H9 (cell line): ENCODE results near the gene STX8. TPM values are rescaled to one million over a fixed set of nuclear protein-coding genes. Genes with fewer than 3 reads are reported as not detected.

Experiments
- DNase-seq: peaks from one replicate; pipeline ENCODE4 v3.0.0-alpha.2; 2017
- H2AFZ ChIP-seq: one replicate; pipeline ENCODE4 v1.6.1; 2013; ENCODE audit warnings: mild to moderate bottlenecking, low read length, control low read depth, moderate library complexity
- H2AK5ac ChIP-seq: 2 replicates; pipeline ENCODE4 v1.6.1; 2013; ENCODE audit warnings: low read length, control low read depth, mixed read lengths; ENCODE audit not compliant: insufficient read length
- H2BK120ac ChIP-seq: one replicate; pipeline ENCODE4 v1.6.1; 2013; ENCODE audit warnings: low read depth, mild to moderate bottlenecking, low read length, control low read depth, inconsistent platforms; ENCODE audit not compliant: poor library complexity, severe bottlenecking
- H2BK12ac ChIP-seq: 2 replicates; pipeline ENCODE4 v1.6.1; 2013; ENCODE audit warnings: low read length, control low read depth, mixed read lengths, low read depth; ENCODE audit not compliant: insufficient read length
- H2BK15ac ChIP-seq: 2 replicates; pipeline ENCODE4 v1.6.1; 2013; ENCODE audit warnings: low read depth, low read length, control low read depth
- H2BK20ac ChIP-seq: one replicate; pipeline ENCODE4 v1.6.1; 2013; ENCODE audit warnings: low read depth, mild to moderate bottlenecking, low read length, control low read depth, inconsistent platforms; ENCODE audit not compliant: poor library complexity, severe bottlenecking
- H2BK5ac ChIP-seq: 2 replicates; pipeline ENCODE4 v1.6.1; 2013; ENCODE audit warnings: low read length, control low read depth, mixed read lengths; ENCODE audit not compliant: insufficient read length
- H3K14ac ChIP-seq: 2 replicates; pipeline ENCODE4 v1.6.1; 2013; ENCODE audit warnings: low read length, control low read depth; ENCODE audit not compliant: insufficient read depth
- H3K18ac ChIP-seq: 2 replicates; pipeline ENCODE4 v1.6.1; 2013; ENCODE audit warnings: low read depth, mild to moderate bottlenecking, mixed read lengths, low read length, control low read depth; ENCODE audit not compliant: insufficient read length
- H3K23ac ChIP-seq: 2 replicates; pipeline ENCODE4 v1.6.1; 2013; ENCODE audit warnings: low read length, control low read depth, mixed read lengths, low read depth; ENCODE audit not compliant: insufficient read length
- H3K23me2 ChIP-seq: 2 replicates; pipeline ENCODE4 v1.6.1; 2013; ENCODE audit warnings: low read depth, mild to moderate bottlenecking, mixed read lengths, low read length, control low read depth; ENCODE audit not compliant: insufficient read length, poor library complexity, severe bottlenecking
- H3K27ac ChIP-seq: 2 replicates; pipeline ENCODE4 v1.5.1; 2013; ENCODE audit warnings: low read length, control low read depth, mixed read lengths, low read depth; ENCODE audit not compliant: insufficient read length
- H3K27me3 ChIP-seq: 2 replicates; pipeline ENCODE4 v1.6.1; 2013; ENCODE audit warnings: low read length, control low read depth, inconsistent platforms; ENCODE audit not compliant: insufficient read depth
- H3K4ac ChIP-seq: 2 replicates; pipeline ENCODE4 v1.6.1; 2013; ENCODE audit warnings: low read depth, mild to moderate bottlenecking, control low read depth, inconsistent platforms, low read length, moderate library complexity
- H3K4me1 ChIP-seq: 2 replicates; pipeline ENCODE4 v1.6.1; 2013; ENCODE audit warnings: low read length, control low read depth, inconsistent platforms; ENCODE audit not compliant: insufficient read depth
- H3K4me2 ChIP-seq: 2 replicates; pipeline ENCODE4 v1.6.1; 2013; ENCODE audit warnings: low read length, control low read depth, mixed read lengths; ENCODE audit not compliant: insufficient read length, insufficient read depth
- H3K56ac ChIP-seq: 2 replicates; pipeline ENCODE4 v1.6.1; 2013; ENCODE audit warnings: low read depth, mild to moderate bottlenecking, mixed read lengths, low read length, control low read depth; ENCODE audit not compliant: insufficient read length
- H3K79me1 ChIP-seq: 2 replicates; pipeline ENCODE4 v1.6.1; 2013; ENCODE audit warnings: low read depth, mild to moderate bottlenecking, moderate library complexity, low read length, control low read depth, inconsistent platforms; ENCODE audit not compliant: insufficient read depth, poor library complexity, severe bottlenecking
- H3K79me2 ChIP-seq: 2 replicates; pipeline ENCODE4 v1.6.1; 2013; ENCODE audit warnings: low read length, control low read depth, inconsistent platforms; ENCODE audit not compliant: insufficient read depth
- H3K9ac ChIP-seq: 2 replicates; pipeline ENCODE4 v1.6.1; 2013; ENCODE audit warnings: low read length, control low read depth, mixed read lengths; ENCODE audit not compliant: insufficient read length; ENCODE audit errors: extremely low read depth
- H3K9me3 ChIP-seq: one replicate; pipeline ENCODE4 v1.6.1; 2013; ENCODE audit warnings: low read depth, low read length, inconsistent platforms; ENCODE audit not compliant: control insufficient read depth
- H3T11ph ChIP-seq: one replicate; pipeline ENCODE4 v1.6.1; 2013; ENCODE audit warnings: mild to moderate bottlenecking, low read length, control low read depth, inconsistent platforms
- H4K20me1 ChIP-seq: one replicate; pipeline ENCODE4 v1.6.1; 2013; ENCODE audit not compliant: control insufficient read depth, insufficient read length, insufficient read depth
- H4K5ac ChIP-seq: 2 replicates; pipeline ENCODE4 v1.6.1; 2013; ENCODE audit warnings: low read depth, mild to moderate bottlenecking, mixed read lengths, low read length, control low read depth; ENCODE audit not compliant: insufficient read length
- H4K8ac ChIP-seq: replicated peaks from 2 replicates; pipeline ENCODE4 v1.6.1; 2013; ENCODE audit warnings: low read length, control low read depth, mixed read lengths, low read depth; ENCODE audit not compliant: insufficient read length
- H4K91ac ChIP-seq: 2 replicates; pipeline ENCODE4 v1.6.1; 2013; ENCODE audit warnings: low read depth, mild to moderate bottlenecking, moderate library complexity, mixed read lengths, low read length, control low read depth; ENCODE audit not compliant: insufficient read length
- H3K27ac Mint-ChIP-seq, 3 experiments: 2 replicates in 2 of 3; 3 replicates in 1 of 3; pipeline ENCODE4 v1.8.0; 2020 to 2021; ENCODE audit warnings: mixed read lengths in 3 of 3, mild to moderate bottlenecking in 1 of 3, moderate library complexity in 1 of 3
- H3K27me3 Mint-ChIP-seq: 2 replicates; pipeline ENCODE4 v1.8.0; 2021; ENCODE audit warnings: low read depth, mild to moderate bottlenecking, moderate library complexity, mixed read lengths
- H3K36me3 Mint-ChIP-seq, 3 experiments: 2 replicates in 2 of 3; 3 replicates in 1 of 3; pipeline ENCODE4 v1.8.0; 2020 to 2021; ENCODE audit warnings: low read depth in 3 of 3, mixed read lengths in 3 of 3; ENCODE audit not compliant: insufficient read depth in 1 of 3
- H3K4me1 Mint-ChIP-seq, 2 experiments: 2 replicates each; pipeline ENCODE4 v1.8.0; 2020; ENCODE audit warnings: mixed read lengths in 2 of 2
- H3K4me3 Mint-ChIP-seq, 2 experiments: 2 replicates in 1 of 2; 3 replicates in 1 of 2; pipeline ENCODE4 v1.8.0; 2020 to 2021; ENCODE audit warnings: mild to moderate bottlenecking in 2 of 2, mixed read lengths in 2 of 2, moderate library complexity in 1 of 2
- H3K9me3 Mint-ChIP-seq, 2 experiments: 2 replicates in 1 of 2; 3 replicates in 1 of 2; pipeline ENCODE4 v1.8.0; 2020; ENCODE audit warnings: mild to moderate bottlenecking in 2 of 2, mixed read lengths in 2 of 2, moderate library complexity in 1 of 2
- CTCF ChIP-seq: fragments of 200-600 bp; sonication (generic); conservative IDR thresholded peaks from 3 replicates; pipeline ENCODE4 v1.8.0; 2021; ENCODE audit warnings: antibody characterized with exemption, mild to moderate bottlenecking
- WGBS: extraction: QIAGEN DNeasy Blood & Tissue Kit; methylation state at CpG from one replicate; pipeline ENCODE4 v1.1.7; 2013; ENCODE audit warnings: missing lambda C conversion rate, low lambda C conversion rate, mixed read lengths; ENCODE audit not compliant: insufficient read length; ENCODE audit errors: extremely low coverage; 5-methylcytosine and 5-hydroxymethylcytosine counted together
- total RNA-seq: library from RNA; stranded (reverse); gene quantifications from 2 replicates; pipeline ENCODE4 v1.2.1, GENCODE V29; 2021

STX8 gene
- total RNA-seq, 1 experiment from 2014 or later, result 55.1 TPM

- no peak overlapping the region for H2BK5ac ChIP-seq
- TF ChIP-seq CTCF, result no peak
- H3K9me3 ChIP-seq, result no peaks in the 10 kb centered on the region
- H3K9me3 Mint-ChIP-seq, result no peaks in the 10 kb centered on the region
- no peaks in the 10 kb centered on the region for H3K79me2 ChIP-seq
- no peak overlapping the region for H3K27ac ChIP-seq
- H3K56ac ChIP-seq, result no peak overlapping the region
- no peak overlapping the region for H3K27ac Mint-ChIP-seq
- no peaks in the 10 kb centered on the region for H3K36me3 Mint-ChIP-seq
- no peak overlapping the region for H3K18ac ChIP-seq
- H3K14ac ChIP-seq, result no peak overlapping the region
- peak overlapping the region; percentile 34 for H4K5ac ChIP-seq
- no peak overlapping the region for H3K9ac ChIP-seq
- H3K27me3 Mint-ChIP-seq, result no peaks in the 10 kb centered on the region; the same call in 1 of the 2 replicates
- whole genome bisulfite sequencing, result no CpG with 5 or more reads among the region's 14 CpGs
- no peak overlapping the region for H2BK12ac ChIP-seq
- H3K4me1 Mint-ChIP-seq, result peaks cover 2 to 5% of the 10 kb centered on the region in 2 experiments; a peak in 3 of 4 replicates
- no peak overlapping the region for H3K4ac ChIP-seq
- no peaks in the 10 kb centered on the region for H3K27me3 ChIP-seq
- no peaks in the 10 kb centered on the region; the same call in 1 of the 2 replicates for H3K4me1 ChIP-seq
- no peak overlapping the region for H2BK20ac ChIP-seq
- H3K4me2 ChIP-seq, result no peak overlapping the region
- no peak overlapping the region for H3K4me3 Mint-ChIP-seq
- no peak overlapping the region for H2BK120ac ChIP-seq
- no peak overlapping the region for H4K8ac ChIP-seq
- H2BK15ac ChIP-seq, result no peak overlapping the region
- H2AK5ac ChIP-seq, result no peak overlapping the region
- H3K79me1 ChIP-seq, result no peaks in the 10 kb centered on the region
- H3K23me2 ChIP-seq, result no peaks in the 10 kb centered on the region
- no peak overlapping the region for H2AFZ ChIP-seq
- H3K23ac ChIP-seq, result no peak overlapping the region
- peaks cover 6% of the 10 kb centered on the region for H4K20me1 ChIP-seq
- no peak overlapping the region for H4K91ac ChIP-seq
- DNase-seq, result peak; percentile 89
- H3T11ph ChIP-seq, result no peak overlapping the region
Observed at GRCh38 chr17:9226794-9227135, 348.9 kb downstream of the STX8 start.
